Measurements from ENCODE around the gene CNIH3. TPM values are rescaled to one million over a fixed set of nuclear protein-coding genes. Genes with fewer than 3 reads are reported as not detected.

Gene CNIH3
- total RNA-seq, 4 donors from 2014 or later: 1.1 to 7.6 (median 2.0) TPM; not detected in 1

GRCh38 chr1:224755586-224755985, 139.5 kb downstream of the CNIH3 start:
- TF ChIP-seq CTCF (IDR thresholded peaks at IDR 0.05; ENCODE audit: low read depth): no peak

GRCh38 chr1:224757508-224757907, 141.4 kb downstream of the CNIH3 start:
- no peak for TF ChIP-seq CTCF (IDR thresholded peaks at IDR 0.05; ENCODE audit: low read depth)

GRCh38 chr1:224759135-224759534, 143.0 kb downstream of the CNIH3 start:
- TF ChIP-seq CTCF (IDR thresholded peaks at IDR 0.05; ENCODE audit: low read depth): no peak

GRCh38 chr1:224759681-224760091, 143.6 kb downstream of the CNIH3 start:
- no peak for TF ChIP-seq CTCF (IDR thresholded peaks at IDR 0.05; ENCODE audit: low read depth)

GRCh38 chr1:224760163-224760562, 144.0 kb downstream of the CNIH3 start:
- no peak for TF ChIP-seq CTCF (IDR thresholded peaks at IDR 0.05; ENCODE audit: low read depth)

- no peak for TF ChIP-seq CTCF (IDR thresholded peaks at IDR 0.05; ENCODE audit: low read depth)
Observed at GRCh38 chr1:224761245-224761644, 145.1 kb downstream of the CNIH3 start.

GRCh38 chr1:224762046-224762445, 145.9 kb downstream of the CNIH3 start:
- TF ChIP-seq CTCF (IDR thresholded peaks at IDR 0.05; ENCODE audit: low read depth): no peak

Data from subcutaneous adipose tissue (tissue), 4 donors.